ENCODE data around the gene PANK4.

PANK4 gene

DNA sequence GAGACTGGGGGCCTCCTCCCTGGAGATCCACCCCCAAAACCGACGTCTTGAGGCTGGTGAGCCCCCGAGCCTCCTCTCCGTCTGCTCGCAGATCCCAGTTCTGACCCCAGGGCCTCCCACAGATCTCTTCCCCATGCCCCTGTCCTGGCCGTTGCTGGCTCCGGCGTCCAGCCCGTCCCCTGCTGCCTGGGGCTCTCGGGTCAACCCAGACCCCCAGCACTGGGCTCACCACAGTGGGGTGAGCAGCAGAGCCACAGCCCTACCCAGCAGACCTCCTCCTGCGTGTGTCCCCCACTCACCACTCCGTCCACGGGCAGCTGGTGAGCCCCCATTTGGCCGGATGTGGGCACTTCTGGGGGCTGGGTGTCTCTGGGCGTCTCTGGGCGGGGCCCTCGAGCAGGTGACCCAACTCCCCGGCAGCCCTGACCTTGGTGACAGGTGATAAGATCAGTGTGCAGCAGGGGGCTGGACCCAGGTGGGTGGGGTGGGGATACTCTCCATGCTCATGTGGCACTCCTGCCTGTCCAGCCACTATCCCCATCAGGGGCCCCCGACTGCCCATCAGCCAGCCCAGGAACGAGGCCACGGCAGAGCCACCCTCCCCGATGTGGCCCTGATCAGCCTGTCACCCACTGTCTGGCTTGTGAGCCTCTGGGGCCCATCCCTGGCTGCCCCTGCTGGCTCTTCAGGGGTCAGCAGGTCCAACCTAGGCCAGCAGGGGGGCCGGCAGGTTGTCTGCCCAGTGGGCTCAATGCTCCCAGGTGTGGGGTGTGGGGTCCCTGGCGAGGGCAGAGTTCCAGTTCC lies 30.5 kb upstream of the PANK4 start:
- TF ChIP-seq, protein P1, sequence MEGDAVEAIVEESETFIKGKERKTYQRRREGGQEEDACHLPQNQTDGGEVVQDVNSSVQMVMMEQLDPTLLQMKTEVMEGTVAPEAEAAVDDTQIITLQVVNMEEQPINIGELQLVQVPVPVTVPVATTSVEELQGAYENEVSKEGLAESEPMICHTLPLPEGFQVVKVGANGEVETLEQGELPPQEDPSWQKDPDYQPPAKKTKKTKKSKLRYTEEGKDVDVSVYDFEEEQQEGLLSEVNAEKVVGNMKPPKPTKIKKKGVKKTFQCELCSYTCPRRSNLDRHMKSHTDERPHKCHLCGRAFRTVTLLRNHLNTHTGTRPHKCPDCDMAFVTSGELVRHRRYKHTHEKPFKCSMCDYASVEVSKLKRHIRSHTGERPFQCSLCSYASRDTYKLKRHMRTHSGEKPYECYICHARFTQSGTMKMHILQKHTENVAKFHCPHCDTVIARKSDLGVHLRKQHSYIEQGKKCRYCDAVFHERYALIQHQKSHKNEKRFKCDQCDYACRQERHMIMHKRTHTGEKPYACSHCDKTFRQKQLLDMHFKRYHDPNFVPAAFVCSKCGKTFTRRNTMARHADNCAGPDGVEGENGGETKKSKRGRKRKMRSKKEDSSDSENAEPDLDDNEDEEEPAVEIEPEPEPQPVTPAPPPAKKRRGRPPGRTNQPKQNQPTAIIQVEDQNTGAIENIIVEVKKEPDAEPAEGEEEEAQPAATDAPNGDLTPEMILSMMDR (IDR thresholded peaks at IDR 0.05) = no peak
- Histone ChIP-seq H3K4me3 (peak overlapping the region; percentile 62), H3K27ac (peak overlapping the region; percentile 76 to 78), H3K4me1 (peaks cover 0 to 35% (median 22%) of the 10 kb centered on the region in 4 donors), H3K36me3 (peaks cover 0 to 39% (median 23%) of the 10 kb centered on the region in 3 donors), H3K9me3 (no peaks in the 10 kb centered on the region), H3K27me3 (no peaks in the 10 kb centered on the region)
- DNase-seq = no peak
- intact Hi-C loops (cut with DNase I; ENCODE audit: low total_unique reads) = loop anchor here (5.0 kb wide), 2 partner anchors 35 to 165 kb away; partner anchors contain the start of genes MORN1 and RER1

DNA sequence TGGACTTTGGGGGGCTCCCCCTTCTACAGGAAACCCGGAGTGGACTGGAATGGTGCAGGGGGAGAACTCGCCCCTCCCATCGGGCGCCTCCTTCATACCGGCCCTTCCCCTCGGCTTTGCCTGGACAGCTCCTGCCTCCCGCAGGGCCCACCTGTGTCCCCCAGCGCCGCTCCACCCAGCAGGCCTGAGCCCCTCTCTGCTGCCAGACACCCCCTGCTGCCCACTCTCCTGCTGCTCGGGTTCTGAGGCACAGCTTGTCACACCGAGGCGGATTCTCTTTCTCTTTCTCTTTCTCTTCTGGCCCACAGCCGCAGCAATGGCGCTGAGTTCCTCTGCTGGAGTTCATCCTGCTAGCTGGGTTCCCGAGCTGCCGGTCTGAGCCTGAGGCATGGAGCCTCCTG lies 29.9 kb upstream of the PANK4 start, which contains the start of gene TNFRSF14:
TSS of gene TNFRSF14 (plus strand) at position 95 of the 401 bp plus-strand sequence. CDS start at position 389, 294 bp downstream.
- no peaks in the 10 kb centered on the region for H3K9me3 ChIP-seq
- intact Hi-C loops (cut with DNase I; ENCODE audit: low total_unique reads) = loop anchor here (5.0 kb wide), 2 partner anchors 34 to 164 kb away; partner anchors contain the start of genes MORN1 and RER1
- H3K36me3 ChIP-seq = peaks cover 0 to 33% (median 17%) of the 10 kb centered on the region in 3 donors
- DNase-seq = peak; percentile 60 to 85
- H3K4me3 ChIP-seq = peak within 1 kb of the TSS; percentile 62
- H3K27me3 ChIP-seq = no peaks in the 10 kb centered on the region
- H3K4me1 ChIP-seq = peaks cover 0 to 35% (median 22%) of the 10 kb centered on the region in 4 donors
- H3K27ac ChIP-seq = peak within 1 kb of the TSS; percentile 76 to 78
- TF ChIP-seq, protein P1 (IDR thresholded peaks at IDR 0.05) = no peak

DNA sequence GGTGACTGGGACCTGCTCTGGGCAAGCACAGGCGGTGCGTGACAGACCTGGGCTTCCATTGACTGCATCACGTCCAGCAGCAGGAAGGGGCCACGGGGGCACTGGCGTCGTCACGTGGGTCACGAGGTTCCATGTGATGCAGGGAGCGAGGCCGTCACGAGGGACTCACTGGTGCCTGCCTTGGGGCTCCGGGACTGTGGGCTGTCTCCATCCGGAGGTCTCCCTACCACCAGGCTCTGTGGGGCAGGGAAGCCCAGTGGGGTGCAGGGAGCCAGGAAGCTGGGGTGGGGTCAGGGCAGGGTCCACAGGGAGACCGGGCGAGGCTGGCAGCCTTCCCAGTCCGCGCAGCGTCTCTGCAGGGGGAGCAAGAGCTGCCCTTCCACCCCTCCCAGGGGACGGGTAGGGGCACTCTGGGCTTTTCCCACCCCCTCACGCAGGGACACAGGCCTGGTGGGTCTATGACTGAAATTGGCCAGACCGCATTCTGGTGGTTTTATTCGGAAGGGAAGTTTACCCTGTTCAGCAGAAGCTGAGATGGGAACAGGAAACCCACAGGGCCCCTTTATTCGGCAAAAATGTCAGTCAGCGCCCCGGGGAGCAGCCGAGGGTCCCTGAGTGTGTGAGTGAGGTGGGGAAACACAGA lies 29.4 kb upstream of the PANK4 start:
- Histone ChIP-seq H3K9me3 (no peaks in the 10 kb centered on the region), H3K4me1 (peaks cover 0 to 35% (median 22%) of the 10 kb centered on the region in 4 donors), H3K36me3 (peaks cover 0 to 28% (median 15%) of the 10 kb centered on the region in 3 donors), H3K4me3 (peak overlapping the region; percentile 62), H3K27ac (peak overlapping the region; percentile 76 to 78), H3K27me3 (no peaks in the 10 kb centered on the region)
- TF ChIP-seq, protein P1 (IDR thresholded peaks at IDR 0.05) = no peak
- DNase-seq = peak; percentile 94 to 96
- intact Hi-C loops (cut with DNase I; ENCODE audit: low total_unique reads) = loop anchor here (5.0 kb wide), 2 partner anchors 33 to 163 kb away; partner anchors contain the start of genes MORN1 and RER1

DNA sequence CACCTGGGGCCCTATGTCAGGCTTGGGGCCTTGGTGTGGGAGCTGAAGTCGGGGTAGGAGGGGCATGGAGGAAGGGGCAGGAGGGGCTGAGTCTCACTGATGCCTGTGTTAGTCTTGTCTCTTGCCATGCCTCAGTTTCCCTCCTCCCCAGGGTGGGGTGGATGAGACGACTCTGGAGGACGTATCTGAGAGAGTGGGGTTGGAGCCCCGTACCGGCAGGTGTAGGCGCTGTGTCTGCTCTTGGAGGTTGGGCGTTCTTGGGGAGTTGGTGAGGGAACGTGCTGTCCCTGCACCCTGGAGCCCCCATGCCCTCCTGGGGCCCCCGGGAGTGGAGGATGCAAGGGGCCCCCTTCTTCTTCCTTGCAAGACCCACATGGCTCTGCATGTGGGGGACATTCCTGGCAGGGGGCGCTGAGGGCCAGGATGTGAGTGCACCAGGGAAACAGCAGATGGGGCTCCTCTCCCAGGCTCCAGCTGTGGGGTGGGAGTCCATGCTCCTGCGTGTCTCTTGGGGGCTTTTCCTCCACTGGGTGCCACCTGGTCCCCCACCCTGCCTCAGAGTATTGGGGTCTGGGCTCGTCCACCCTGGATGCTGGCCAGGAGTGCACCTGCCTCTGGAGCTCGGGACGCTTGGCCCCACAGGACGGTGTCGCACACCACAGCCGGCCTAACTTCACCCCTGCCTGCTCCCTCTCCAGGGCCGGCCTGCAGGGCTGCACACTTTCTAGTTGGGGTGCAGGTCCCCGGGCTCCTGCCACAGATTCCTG lies 28.4 kb upstream of the PANK4 start:
- TF ChIP-seq, protein P1 (IDR thresholded peaks at IDR 0.05) = no peak
- no peak for DNase-seq
- peak overlapping the region in 1 of 2 donors; percentile 62 for H3K4me3 ChIP-seq

More for the DNA sequence above, 28.4 kb upstream of the PANK4 start:
- Histone ChIP-seq H3K4me1 (peaks cover 0 to 37% (median 22%) of the 10 kb centered on the region in 4 donors), H3K27ac (peak overlapping the region; percentile 76 to 78), H3K36me3 (peaks cover 0 to 18% (median 5%) of the 10 kb centered on the region in 3 donors), H3K27me3 (no peaks in the 10 kb centered on the region), H3K9me3 (no peaks in the 10 kb centered on the region)
- intact Hi-C loops (cut with DNase I; ENCODE audit: low total_unique reads) = loop anchor here (5.0 kb wide), 2 partner anchors 33 to 163 kb away; partner anchors contain the start of genes MORN1 and RER1
